HL-60 (cell line): ENCODE measurements around the gene SRPRA.
"Not testable (repeated sequence)": the region's sequence is repeated elsewhere in the genome, so short reads cannot be mapped to it uniquely, and the experiment has no call there.

Source experiments
- DNase-seq, 2 experiments: peaks; one replicate each; pipeline ENCODE4 v3.0.0-alpha.2; 2010 to 2020; ENCODE audit warnings: low read depth in 1 of 2, low spot score in 1 of 2
- H3K27ac ChIP-seq: fragments of 250-450 bp; sonication (Bioruptor Pico); replicated peaks from 2 replicates; pipeline ENCODE4 v1.5.1; 2020; ENCODE audit warnings: mild to moderate bottlenecking, moderate library complexity
- H3K27me3 ChIP-seq: fragments of 250-450 bp; sonication (Bioruptor Pico); 2 replicates; pipeline ENCODE4 v1.5.1; 2021; ENCODE audit warnings: mild to moderate bottlenecking, moderate library complexity; ENCODE audit not compliant: insufficient read depth, poor library complexity, severe bottlenecking
- H3K4me3 ChIP-seq: replicated peaks from 2 replicates; pipeline ENCODE4 v1.5.1; 2011; ENCODE audit warnings: mild to moderate bottlenecking, control low read depth, low read length; ENCODE audit not compliant: insufficient read depth
- CTCF ChIP-seq: IDR thresholded peaks from one replicate; pipeline ENCODE4 v1.5.1; 2011; ENCODE audit warnings: low read length, control low read depth, inconsistent platforms; ENCODE audit not compliant: insufficient read depth
- GABPA ChIP-seq: IDR thresholded peaks from 2 replicates; pipeline ENCODE4 v1.6.1; 2012; ENCODE audit warnings: low read depth
- POLR2AphosphoS5 ChIP-seq: IDR thresholded peaks from 2 replicates; pipeline ENCODE4 v1.6.1; 2012; ENCODE audit warnings: low read depth
- REST ChIP-seq: IDR thresholded peaks from 2 replicates; pipeline ENCODE4 v1.6.1; 2012; ENCODE audit warnings: low read depth; ENCODE audit not compliant: insufficient replicate concordance
- SPI1 ChIP-seq: IDR thresholded peaks from 2 replicates; pipeline ENCODE4 v1.6.1; 2012; ENCODE audit warnings: low read depth, mild to moderate bottlenecking, borderline replicate concordance

SRPRA gene

GRCh38 chr11:126262216-126262615, 6.5 kb downstream of the SRPRA start:
- no peaks in the 10 kb centered on the region for H3K27me3 ChIP-seq
- TF ChIP-seq SPI1, result no peak
- TF ChIP-seq GABPA, result no peak
- peak; percentile 53; the same call in 1 of the 2 replicates for TF ChIP-seq POLR2AphosphoS5
- no peak for TF ChIP-seq REST
- DNase-seq, result no peak
- H3K27ac ChIP-seq, result no peak overlapping the region
- H3K4me3 ChIP-seq, result no peak overlapping the region

- no peak overlapping the region for H3K4me3 ChIP-seq
- TF ChIP-seq GABPA, result no peak
- no peak for TF ChIP-seq CTCF
- TF ChIP-seq SPI1, result no peak
- TF ChIP-seq REST, result no peak
- no peak for TF ChIP-seq POLR2AphosphoS5
- no peak overlapping the region for H3K27ac ChIP-seq
- DNase-seq, result no peak
- no peaks in the 10 kb centered on the region for H3K27me3 ChIP-seq
Observed at GRCh38 chr11:126257764-126258163, 10.9 kb downstream of the SRPRA start.

GRCh38 chr11:126257144-126257543, 11.6 kb downstream of the SRPRA start:
- TF ChIP-seq POLR2AphosphoS5 (no peak), CTCF (no peak)
- no peak for DNase-seq
- Histone ChIP-seq H3K4me3 (no peak overlapping the region), H3K27me3 (no peaks in the 10 kb centered on the region), H3K27ac (no peak overlapping the region)

- TF ChIP-seq CTCF (no peak), GABPA (no peak), POLR2AphosphoS5 (no peak), SPI1 (no peak), REST (no peak)
- no peak overlapping the region for H3K4me3 ChIP-seq
- no peaks in the 10 kb centered on the region for H3K27me3 ChIP-seq
- no peak for DNase-seq
- H3K27ac ChIP-seq, result no peak overlapping the region
Observed at GRCh38 chr11:126256216-126256615, 12.5 kb downstream of the SRPRA start.

GRCh38 chr11:126255507-126255906, 13.2 kb downstream of the SRPRA start:
- H3K27ac ChIP-seq, H3K27me3 ChIP-seq, H3K4me3 ChIP-seq, DNase-seq: not testable (repeated sequence)
